ENCODE results near the gene FGF1.

The FGF1 gene

DNA sequence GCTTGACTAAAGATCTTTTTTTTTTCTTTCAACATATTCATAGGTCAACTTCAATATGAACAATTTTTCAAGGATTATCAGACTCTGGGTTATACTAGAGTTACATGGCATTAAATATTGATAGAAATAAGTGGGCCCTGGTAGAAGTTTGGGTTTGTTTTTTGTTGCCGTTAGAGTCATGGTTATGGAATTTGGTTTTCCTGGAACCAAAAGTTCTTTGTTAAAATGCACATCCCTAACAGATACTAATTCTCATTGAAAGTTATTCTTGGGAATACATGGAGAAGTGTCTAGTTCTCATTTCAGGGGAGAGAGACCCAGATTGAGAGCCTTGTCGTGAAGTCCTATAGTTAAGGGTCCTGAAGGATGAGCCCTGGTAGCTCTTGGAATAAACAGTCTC, 124.9 kb downstream of the FGF1 start:
- TF ChIP-seq, protein P1, sequence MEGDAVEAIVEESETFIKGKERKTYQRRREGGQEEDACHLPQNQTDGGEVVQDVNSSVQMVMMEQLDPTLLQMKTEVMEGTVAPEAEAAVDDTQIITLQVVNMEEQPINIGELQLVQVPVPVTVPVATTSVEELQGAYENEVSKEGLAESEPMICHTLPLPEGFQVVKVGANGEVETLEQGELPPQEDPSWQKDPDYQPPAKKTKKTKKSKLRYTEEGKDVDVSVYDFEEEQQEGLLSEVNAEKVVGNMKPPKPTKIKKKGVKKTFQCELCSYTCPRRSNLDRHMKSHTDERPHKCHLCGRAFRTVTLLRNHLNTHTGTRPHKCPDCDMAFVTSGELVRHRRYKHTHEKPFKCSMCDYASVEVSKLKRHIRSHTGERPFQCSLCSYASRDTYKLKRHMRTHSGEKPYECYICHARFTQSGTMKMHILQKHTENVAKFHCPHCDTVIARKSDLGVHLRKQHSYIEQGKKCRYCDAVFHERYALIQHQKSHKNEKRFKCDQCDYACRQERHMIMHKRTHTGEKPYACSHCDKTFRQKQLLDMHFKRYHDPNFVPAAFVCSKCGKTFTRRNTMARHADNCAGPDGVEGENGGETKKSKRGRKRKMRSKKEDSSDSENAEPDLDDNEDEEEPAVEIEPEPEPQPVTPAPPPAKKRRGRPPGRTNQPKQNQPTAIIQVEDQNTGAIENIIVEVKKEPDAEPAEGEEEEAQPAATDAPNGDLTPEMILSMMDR (IDR thresholded peaks at IDR 0.05; ENCODE audit: borderline replicate concordance, control extremely low read depth, extremely low read depth, insufficient read depth, missing control alignments) = no peak

DNA sequence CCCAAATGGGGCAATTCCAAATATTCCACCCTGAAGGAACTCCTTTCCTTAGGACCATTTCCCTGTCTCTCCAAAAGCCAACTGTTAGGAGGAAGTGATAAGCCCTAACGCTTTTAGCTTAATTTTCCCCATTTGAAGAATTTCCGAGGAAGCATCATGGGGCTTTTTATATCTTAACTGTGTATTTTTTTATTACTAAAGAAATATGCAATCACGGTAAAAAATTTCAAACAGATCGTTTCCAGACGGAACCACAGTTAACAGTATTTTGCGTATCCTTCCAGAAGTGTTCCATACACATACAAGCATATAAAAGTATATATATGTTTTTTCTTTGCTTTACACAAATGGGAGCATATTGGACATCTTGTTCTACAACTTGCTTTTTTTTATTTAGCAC, 133.8 kb downstream of the FGF1 start:
- in situ Hi-C loops (cut with MboI; ENCODE audit: low sequenced_read_pairs, unreplicated experiment) = loop anchor here (25.0 kb wide), 2 partner anchors 390 to 565 kb away; no protein-coding TSS in a partner anchor

More for the DNA sequence above, 124.9 kb downstream of the FGF1 start:
- in situ Hi-C loops (cut with MboI; ENCODE audit: low sequenced_read_pairs, unreplicated experiment) = loop anchor here (25.0 kb wide), 2 partner anchors 399 to 574 kb away; no protein-coding TSS in a partner anchor
- no peak for DNase-seq (ENCODE audit: low spot score)

DNA sequence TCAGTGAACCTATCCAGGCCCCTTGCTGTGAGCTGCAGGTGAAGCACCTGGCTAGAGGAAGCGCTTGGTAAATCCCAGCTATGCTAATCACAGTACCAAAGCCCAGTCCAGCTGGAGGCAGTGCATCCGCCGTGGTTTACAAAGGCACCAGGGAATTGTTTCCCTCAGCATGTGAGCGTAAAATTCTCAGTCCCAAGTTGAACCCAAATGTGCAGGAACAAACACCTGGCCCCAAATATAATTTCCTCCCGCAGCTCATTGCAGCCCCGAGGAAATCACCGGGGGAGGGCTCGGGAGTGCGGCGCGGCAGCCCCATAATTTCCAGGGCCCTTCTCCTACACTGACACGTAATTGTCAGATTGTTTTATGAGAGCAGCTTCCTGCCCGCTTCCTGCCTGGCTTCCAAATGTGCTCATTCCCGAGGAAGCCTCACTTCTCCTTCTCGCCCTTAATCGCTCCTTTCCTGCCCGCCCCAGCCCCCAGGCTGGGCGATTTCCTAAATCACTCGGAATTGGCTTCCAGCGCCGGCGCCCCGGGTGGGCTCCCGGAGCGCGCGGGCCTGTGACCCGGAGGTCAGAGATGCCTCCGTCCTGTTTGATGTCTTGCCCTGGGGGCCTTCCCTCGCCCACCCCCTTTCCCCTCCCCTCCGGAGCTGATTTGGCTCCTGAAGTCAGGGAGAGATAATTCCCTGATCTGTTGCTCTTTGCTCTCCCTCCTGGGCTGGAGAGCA, 134.4 kb downstream of the FGF1 start:
- in situ Hi-C loops (cut with MboI; ENCODE audit: low sequenced_read_pairs, unreplicated experiment) = loop anchor here (25.0 kb wide), 2 partner anchors 389 to 564 kb away; no protein-coding TSS in a partner anchor
- DNase-seq (ENCODE audit: low spot score) = no peak
- TF ChIP-seq, protein P1 (IDR thresholded peaks at IDR 0.05; ENCODE audit: borderline replicate concordance, control extremely low read depth, extremely low read depth, insufficient read depth, missing control alignments) = no peak

More for the DNA sequence above, 133.8 kb downstream of the FGF1 start:
- no peak for DNase-seq (ENCODE audit: low spot score)
- TF ChIP-seq, protein P1 (IDR thresholded peaks at IDR 0.05; ENCODE audit: borderline replicate concordance, control extremely low read depth, extremely low read depth, insufficient read depth, missing control alignments) = no peak

DNA sequence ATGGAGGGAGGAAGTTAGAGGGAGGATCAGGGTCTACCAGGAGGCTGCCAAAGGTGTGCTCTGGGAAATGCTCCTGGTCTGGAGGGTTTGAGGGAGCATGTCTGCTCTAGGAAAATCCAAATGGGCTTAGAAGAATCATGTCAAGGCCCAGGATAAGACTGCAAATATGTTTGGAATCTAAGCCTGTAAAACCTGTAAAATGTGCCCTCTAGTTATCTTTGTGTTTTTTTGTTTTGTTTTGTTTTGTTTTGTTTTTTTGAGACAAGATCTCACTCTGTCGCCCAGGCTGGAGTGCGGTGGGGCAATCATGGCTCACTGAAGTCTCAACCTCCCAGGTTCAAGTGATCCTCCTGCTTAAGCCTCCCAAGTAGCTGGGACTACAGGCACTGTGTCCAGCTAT, 135.4 kb downstream of the FGF1 start:
- in situ Hi-C loops (cut with MboI; ENCODE audit: low sequenced_read_pairs, unreplicated experiment) = loop anchor here (25.0 kb wide), 2 partner anchors 388 to 563 kb away; no protein-coding TSS in a partner anchor
- no peak for DNase-seq (ENCODE audit: low spot score)
- TF ChIP-seq, protein P1 (IDR thresholded peaks at IDR 0.05; ENCODE audit: borderline replicate concordance, control extremely low read depth, extremely low read depth, insufficient read depth, missing control alignments) = no peak

DNA sequence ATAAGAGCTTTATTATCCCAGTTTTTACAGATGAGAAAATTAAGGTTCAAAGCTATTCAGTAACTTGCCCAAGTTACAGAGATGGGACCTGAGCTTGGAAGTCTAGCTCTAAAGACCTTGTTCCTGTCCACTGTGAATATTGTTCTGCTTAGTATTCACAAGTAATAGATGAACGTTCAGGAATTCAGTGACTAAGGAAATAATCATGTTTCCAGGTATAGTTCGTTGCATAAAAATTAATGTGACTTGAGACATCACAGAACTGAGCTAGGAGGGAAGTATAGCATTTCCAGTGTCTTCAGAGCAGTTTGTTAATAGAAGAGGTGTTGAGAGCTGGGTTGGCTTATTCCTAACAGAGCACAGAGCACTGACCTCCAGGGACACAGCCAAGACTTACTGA, 136.1 kb downstream of the FGF1 start:
- DNase-seq (ENCODE audit: low spot score) = no peak
- TF ChIP-seq, protein P1 (IDR thresholded peaks at IDR 0.05; ENCODE audit: borderline replicate concordance, control extremely low read depth, extremely low read depth, insufficient read depth, missing control alignments) = no peak
- in situ Hi-C loops (cut with MboI; ENCODE audit: low sequenced_read_pairs, unreplicated experiment) = loop anchor here (25.0 kb wide), 2 partner anchors 388 to 563 kb away; no protein-coding TSS in a partner anchor

DNA sequence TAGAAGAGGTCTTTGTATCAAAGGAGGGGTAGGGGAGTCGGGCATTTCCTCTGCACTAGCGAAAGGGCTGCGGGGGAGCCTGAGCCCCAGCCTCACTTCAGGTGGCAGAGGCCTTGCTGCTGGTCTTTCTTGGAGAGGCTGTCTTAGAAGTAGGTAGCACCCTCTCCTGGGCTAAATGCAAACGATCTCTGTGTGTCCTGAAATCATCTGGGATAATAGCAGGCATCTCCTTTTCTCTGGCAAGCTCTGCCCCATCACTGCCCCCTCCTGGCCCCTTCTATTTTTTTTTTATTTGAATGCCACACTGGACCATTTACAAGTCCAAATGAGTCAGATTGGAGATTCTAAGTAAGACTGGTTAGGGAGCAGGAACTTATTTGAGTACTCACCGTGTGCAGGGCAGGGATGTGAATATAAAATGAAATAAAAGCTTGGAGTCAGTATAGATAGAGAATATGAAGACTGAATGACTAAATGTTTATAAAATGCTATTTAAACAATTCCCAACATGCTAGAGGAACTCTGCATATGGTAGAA, 137.1 kb downstream of the FGF1 start:
- TF ChIP-seq, protein P1 (IDR thresholded peaks at IDR 0.05; ENCODE audit: borderline replicate concordance, control extremely low read depth, extremely low read depth, insufficient read depth, missing control alignments) = no peak
- in situ Hi-C loops (cut with MboI; ENCODE audit: low sequenced_read_pairs, unreplicated experiment) = no loop called here
- peak; percentile 50 for DNase-seq (ENCODE audit: low spot score)

Data from GM13976 (cell line).